Mesothelial cell of epicardium (in vitro differentiated cells): ENCODE measurements around the gene FAF1. TPM values are rescaled to one million over a fixed set of nuclear protein-coding genes. Genes with fewer than 3 reads are reported as not detected.

Experiments used
- DNase-seq, 2 experiments: peaks; one replicate each; pipeline ENCODE4 v3.0.0; 2021; ENCODE audit warnings: low spot score in 2 of 2; ENCODE audit not compliant: unreplicated experiment in 2 of 2
- H3K27ac Mint-ChIP-seq: 2 replicates; pipeline ENCODE4 v1.8.0; 2021; ENCODE audit warnings: mixed read lengths
- H3K27me3 Mint-ChIP-seq: 2 replicates; pipeline ENCODE4 v1.8.0; 2021; ENCODE audit warnings: low read depth, mixed read lengths
- H3K36me3 Mint-ChIP-seq: 2 replicates; pipeline ENCODE4 v1.8.0; 2021; ENCODE audit warnings: mixed read lengths
- H3K4me1 Mint-ChIP-seq: 2 replicates; pipeline ENCODE4 v1.8.0; 2021; ENCODE audit warnings: mixed read lengths
- H3K4me3 Mint-ChIP-seq: 2 replicates; pipeline ENCODE4 v1.8.0; 2021; ENCODE audit warnings: mild to moderate bottlenecking, moderate library complexity, mixed read lengths
- H3K9me3 Mint-ChIP-seq: 2 replicates; pipeline ENCODE4 v1.8.0; 2021; ENCODE audit warnings: mixed read lengths
- CTCF ChIP-seq: fragments of 200-600 bp; sonication (generic); IDR thresholded peaks from one replicate; pipeline ENCODE4 v1.5.0; 2021; ENCODE audit warnings: antibody characterized with exemption; ENCODE audit not compliant: unreplicated experiment
- total RNA-seq: library from RNA; stranded (reverse); gene quantifications from 3 replicates; pipeline ENCODE4 v1.2.1, GENCODE V29; 2021

Gene FAF1
- total RNA-seq, 1 donor from 2014 or later: 44.4 TPM

- H3K27me3 Mint-ChIP-seq: no peaks in the 10 kb centered on the region
- no peak for DNase-seq
- no peak overlapping the region for H3K4me3 Mint-ChIP-seq
- no peak for TF ChIP-seq CTCF
- peaks cover 7% of the 10 kb centered on the region for H3K9me3 Mint-ChIP-seq
- H3K27ac Mint-ChIP-seq: no peak overlapping the region
- peaks cover 5% of the 10 kb centered on the region for H3K4me1 Mint-ChIP-seq
- peaks cover 11% of the 10 kb centered on the region for H3K36me3 Mint-ChIP-seq
Observed at GRCh38 chr1:50517488-50517887, 442.6 kb downstream of the FAF1 start.

- Mint-ChIP-seq H3K4me1 (no peaks in the 10 kb centered on the region), H3K36me3 (peaks cover 21% of the 10 kb centered on the region), H3K9me3 (peaks cover 17% of the 10 kb centered on the region), H3K27me3 (no peaks in the 10 kb centered on the region), H3K4me3 (no peak overlapping the region), H3K27ac (no peak overlapping the region)
- no peak for DNase-seq
- TF ChIP-seq CTCF: no peak
Observed at GRCh38 chr1:50516056-50516455, 444.0 kb downstream of the FAF1 start.

GRCh38 chr1:50508040-50508586, 452.0 kb downstream of the FAF1 start:
- Mint-ChIP-seq H3K4me3 (no peak overlapping the region), H3K27me3 (no peaks in the 10 kb centered on the region), H3K9me3 (peaks cover 40% of the 10 kb centered on the region), H3K27ac (no peak overlapping the region), H3K36me3 (peaks cover 52% of the 10 kb centered on the region), H3K4me1 (no peaks in the 10 kb centered on the region)
- TF ChIP-seq CTCF: no peak
- no peak for DNase-seq

- Mint-ChIP-seq H3K9me3 (peaks cover 38% of the 10 kb centered on the region), H3K36me3 (peaks cover 48% of the 10 kb centered on the region), H3K4me1 (no peaks in the 10 kb centered on the region), H3K27me3 (no peaks in the 10 kb centered on the region), H3K27ac (no peak overlapping the region), H3K4me3 (no peak overlapping the region)
- DNase-seq: no peak
- TF ChIP-seq CTCF: no peak
Observed at GRCh38 chr1:50505427-50505826, 454.6 kb downstream of the FAF1 start.

- peaks cover 55% of the 10 kb centered on the region for H3K36me3 Mint-ChIP-seq
- no peak for DNase-seq
- no peaks in the 10 kb centered on the region for H3K4me1 Mint-ChIP-seq
- H3K9me3 Mint-ChIP-seq: peaks cover 38% of the 10 kb centered on the region
- no peak overlapping the region for H3K4me3 Mint-ChIP-seq
- no peak overlapping the region for H3K27ac Mint-ChIP-seq
- H3K27me3 Mint-ChIP-seq: no peaks in the 10 kb centered on the region
- no peak for TF ChIP-seq CTCF
Observed at GRCh38 chr1:50503515-50503914, 456.6 kb downstream of the FAF1 start.

GRCh38 chr1:50502147-50502546, 457.9 kb downstream of the FAF1 start:
- no peak for TF ChIP-seq CTCF
- no peak overlapping the region for H3K4me3 Mint-ChIP-seq
- no peaks in the 10 kb centered on the region for H3K4me1 Mint-ChIP-seq
- H3K27me3 Mint-ChIP-seq: no peaks in the 10 kb centered on the region
- DNase-seq: no peak
- peaks cover 57% of the 10 kb centered on the region for H3K36me3 Mint-ChIP-seq
- H3K27ac Mint-ChIP-seq: no peak overlapping the region
- peaks cover 40% of the 10 kb centered on the region for H3K9me3 Mint-ChIP-seq
